Posterior vena cava (tissue), 2 donors: ENCODE results near the gene VAPA. TPM values are rescaled to one million over a fixed set of nuclear protein-coding genes. Genes with fewer than 3 reads are reported as not detected.
"Not testable (repeated sequence)": the region's sequence is repeated elsewhere in the genome, so short reads cannot be mapped to it uniquely, and the experiment has no call there.

Source experiments
- DNase-seq: peaks from one replicate; pipeline ENCODE4 v3.0.0-alpha.2; 2020; ENCODE audit warnings: low spot score
- intact Hi-C, 2 donors: fragments of 100-400 bp; cut with DNase I; formaldehyde crosslinking; loops; one replicate each; pipeline versions ENCODE4 v1.14.1 to v1.14.2; 2022 to 2023
- total RNA-seq, 2 donors: library from RNA; stranded (reverse); fragmentation: NEBNext Ultra II Directional; extraction: Animal tissue kit (Norgen Biotek cat#: 25700); gene quantifications; one replicate each; pipeline ENCODE4 v1.2.1, GENCODE V29; 2021
- donor health status: DM: yes; HTN: yes; CAD: no.
- donor health status: DM: yes; HTN: yes; CAD: no.

Gene VAPA
- total RNA-seq, 2 donors from 2014 or later: 172 to 203 TPM

DNA sequence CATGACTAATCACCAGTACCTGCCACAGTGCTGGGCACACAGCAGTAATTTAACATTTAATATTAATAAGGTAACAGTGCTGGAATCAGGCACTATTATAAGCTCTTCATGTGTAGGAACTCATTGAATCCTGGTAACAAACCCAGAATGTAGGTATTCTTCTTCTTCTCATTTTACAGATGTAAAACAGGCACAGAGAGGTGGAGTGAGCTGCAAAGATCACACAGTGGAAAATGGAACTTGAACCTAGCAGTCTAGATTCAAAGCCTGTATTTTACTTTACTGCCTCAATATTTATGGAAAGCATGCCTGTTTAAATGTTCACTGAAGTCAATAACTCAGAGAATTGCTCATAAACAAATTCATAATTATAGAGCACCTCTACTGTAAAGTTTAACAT lies 3.7 kb upstream of the VAPA start:
- intact Hi-C loops: loop anchor here in 1 of 2 donors (10.0 kb wide), 1 partner anchor 195 kb away; no protein-coding TSS in a partner anchor
- no peak for DNase-seq

DNA sequence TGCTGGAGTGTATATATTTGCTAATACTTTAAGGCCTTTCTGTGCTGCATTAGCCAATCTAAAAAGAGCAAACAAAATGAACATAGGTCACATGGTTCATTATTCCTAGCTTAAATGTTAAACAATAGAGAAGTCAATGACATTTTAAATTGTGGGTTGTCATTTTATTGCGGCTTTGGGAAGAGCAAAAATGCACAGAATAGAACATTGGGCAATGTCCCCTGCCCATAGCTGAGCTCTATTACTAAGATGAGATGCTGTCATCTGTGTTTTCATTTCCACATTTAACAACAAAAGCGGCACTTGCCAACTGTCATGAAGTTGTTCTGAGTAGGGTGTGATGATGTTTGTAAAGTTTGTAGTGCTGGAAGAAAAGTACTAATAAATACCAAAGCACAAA lies 3.2 kb upstream of the VAPA start:
- DNase-seq: no peak
- intact Hi-C loops: loop anchor here in 1 of 2 donors (10.0 kb wide), 1 partner anchor 196 kb away; no protein-coding TSS in a partner anchor

DNA sequence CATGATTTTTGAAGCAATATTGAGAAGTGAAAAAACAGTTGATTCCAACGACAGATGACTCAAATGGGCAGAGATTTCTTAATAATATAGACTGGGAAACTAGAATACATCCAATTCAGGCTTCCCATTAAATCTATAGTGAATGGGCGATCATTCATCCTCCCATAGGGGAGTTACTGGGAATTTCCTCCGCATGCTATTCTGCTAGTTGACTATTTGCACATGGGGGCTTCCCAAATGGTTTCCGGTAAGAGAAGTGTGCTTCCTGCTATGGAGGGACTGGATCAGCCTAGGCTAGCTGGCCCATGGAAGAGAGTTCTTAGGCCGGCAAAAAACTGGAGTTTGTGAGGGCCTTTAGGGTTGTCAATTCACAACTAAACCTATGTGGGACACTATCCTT lies 2.6 kb upstream of the VAPA start:
- DNase-seq: no peak
- intact Hi-C loops: loop anchor here in 1 of 2 donors (10.0 kb wide), 1 partner anchor 196 kb away; no protein-coding TSS in a partner anchor

DNA sequence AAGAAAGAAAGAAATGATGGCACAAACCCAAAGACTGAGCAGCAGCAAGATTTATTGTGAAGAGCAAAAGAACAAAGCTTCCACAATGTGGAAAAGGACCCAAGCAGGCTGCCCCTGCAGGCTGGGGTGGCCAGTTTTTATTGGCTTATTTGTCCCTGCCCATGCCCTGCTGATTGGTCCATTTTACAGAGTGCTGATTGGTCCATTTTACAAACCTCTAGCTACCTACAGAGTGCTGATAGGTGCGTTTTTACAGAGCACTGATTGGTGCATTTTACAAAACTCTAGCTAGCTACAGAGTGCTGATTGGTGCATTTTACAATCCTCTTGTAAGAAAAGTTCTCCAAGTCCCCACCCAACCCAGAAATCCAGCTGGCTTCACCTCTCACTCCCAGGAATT lies 1.5 kb upstream of the VAPA start:
- DNase-seq: not testable (repeated sequence)
- intact Hi-C loops: loop anchor here in 1 of 2 donors (10.0 kb wide), 1 partner anchor 197 kb away; no protein-coding TSS in a partner anchor

DNA sequence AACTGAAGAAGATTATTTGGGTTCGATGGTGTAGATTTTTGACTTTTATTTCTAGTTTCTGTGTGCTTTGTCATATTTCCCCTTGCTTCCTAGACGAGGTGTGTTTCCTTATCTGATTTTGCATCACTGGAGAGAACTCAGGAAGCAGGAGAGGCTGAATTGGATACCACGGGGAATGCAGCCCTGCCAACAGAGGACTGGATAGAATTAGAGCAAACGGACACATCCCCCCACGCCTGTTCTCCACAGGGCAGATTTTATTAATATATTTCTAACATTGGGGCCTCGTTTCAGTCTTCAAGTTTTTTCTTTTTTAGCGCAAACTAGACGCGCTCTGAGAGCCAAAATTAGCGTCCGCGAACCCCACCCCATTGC lies 678 bp upstream of the VAPA start:
- intact Hi-C loops: loop anchor here in 1 of 2 donors (10.0 kb wide), 1 partner anchor 198 kb away; no protein-coding TSS in a partner anchor
- DNase-seq: no peak

DNA sequence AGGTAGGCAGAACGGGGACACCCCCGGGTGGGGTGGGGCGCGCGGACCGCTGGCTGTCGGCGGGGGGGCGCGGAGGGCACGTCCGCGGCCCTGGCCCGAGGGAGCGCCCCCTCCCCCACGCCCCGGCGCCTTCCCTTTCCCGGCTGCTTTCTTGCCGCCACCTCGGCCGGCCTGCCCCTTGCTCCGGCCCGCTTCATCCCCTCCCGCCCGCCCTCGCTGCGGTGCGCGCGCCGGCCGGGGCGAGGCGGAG lies 443 bp downstream of the VAPA start:
- DNase-seq: no peak
- intact Hi-C loops: loop anchor here in 1 of 2 donors (10.0 kb wide), 1 partner anchor 199 kb away; no protein-coding TSS in a partner anchor

DNA sequence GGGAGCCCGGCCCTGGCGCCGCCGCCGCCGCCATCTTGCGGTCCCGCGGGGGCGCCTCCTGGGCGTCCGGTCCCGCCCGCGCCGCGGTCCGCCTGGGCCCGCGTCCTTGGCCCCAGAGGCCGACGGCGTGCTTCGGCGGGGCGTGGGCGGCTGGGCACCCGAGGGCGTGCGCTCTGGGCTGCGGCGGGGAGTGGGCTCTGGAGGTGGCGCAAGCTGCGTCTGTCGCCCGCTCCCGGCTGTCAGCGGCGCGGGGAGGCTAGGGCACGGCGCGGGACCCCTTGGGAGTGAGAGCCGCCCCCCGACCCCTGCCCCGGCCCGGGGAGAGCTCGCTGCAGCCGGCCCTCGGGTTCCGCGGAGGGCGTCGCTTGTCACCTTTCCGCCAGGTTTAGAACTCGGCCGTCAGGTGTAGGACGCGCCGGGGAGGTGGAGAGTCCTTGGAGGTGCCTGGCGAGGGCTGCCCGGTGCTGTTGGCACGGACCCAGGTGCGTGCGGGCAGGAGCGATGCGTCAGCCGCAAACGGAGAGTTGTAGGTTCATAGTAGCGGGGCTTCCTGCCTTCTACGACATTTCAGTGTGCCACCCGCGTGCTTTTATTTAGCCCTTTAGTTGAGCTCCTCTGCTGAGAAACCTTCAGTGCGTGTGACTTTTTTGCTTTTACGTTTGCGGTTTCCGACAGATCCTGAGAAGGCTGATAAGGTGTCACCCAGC lies 921 bp downstream of the VAPA start:
- DNase-seq: peak; percentile 91
- intact Hi-C loops: loop anchor here in 1 of 2 donors (10.0 kb wide), 1 partner anchor 200 kb away; no protein-coding TSS in a partner anchor

DNA sequence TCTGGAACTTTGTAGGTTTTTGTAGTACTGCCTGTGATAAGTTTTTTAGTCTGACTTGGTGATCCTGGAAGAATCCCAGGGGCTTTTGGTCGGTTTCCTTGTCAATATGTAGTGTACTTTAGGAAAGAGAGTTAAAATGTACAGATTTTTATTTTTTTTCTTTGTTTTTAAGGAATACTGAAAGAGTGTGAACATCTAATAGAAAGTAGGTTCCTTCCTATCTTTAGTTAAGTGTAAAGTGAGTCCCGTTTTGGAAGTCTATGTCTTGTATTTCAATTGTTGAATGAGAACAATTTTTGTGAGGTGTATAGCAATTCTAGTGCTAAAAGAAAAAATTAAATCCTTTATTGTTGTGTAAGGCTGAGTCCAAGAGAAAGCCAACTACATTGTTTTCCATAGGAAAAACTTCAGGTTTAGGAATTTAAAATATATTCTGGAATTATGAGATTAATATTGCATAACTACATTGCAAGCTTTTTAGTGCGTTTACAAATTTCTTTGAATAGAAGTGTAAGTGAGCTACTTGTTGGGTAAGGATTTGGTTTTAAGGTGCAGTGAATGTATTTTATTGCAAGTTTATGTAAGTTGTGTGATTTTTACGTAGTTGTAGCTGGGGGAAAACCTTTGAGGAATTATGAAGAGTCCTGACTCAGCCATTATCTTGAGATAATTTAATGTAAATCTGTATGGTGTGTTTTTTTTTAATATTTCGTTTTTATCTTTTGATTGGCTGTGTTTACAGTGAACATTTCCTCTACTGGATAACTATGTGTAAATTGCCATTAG lies 1.7 kb downstream of the VAPA start:
- intact Hi-C loops: loop anchor here in 1 of 2 donors (10.0 kb wide), 1 partner anchor 201 kb away; no protein-coding TSS in a partner anchor
- DNase-seq: no peak

DNA sequence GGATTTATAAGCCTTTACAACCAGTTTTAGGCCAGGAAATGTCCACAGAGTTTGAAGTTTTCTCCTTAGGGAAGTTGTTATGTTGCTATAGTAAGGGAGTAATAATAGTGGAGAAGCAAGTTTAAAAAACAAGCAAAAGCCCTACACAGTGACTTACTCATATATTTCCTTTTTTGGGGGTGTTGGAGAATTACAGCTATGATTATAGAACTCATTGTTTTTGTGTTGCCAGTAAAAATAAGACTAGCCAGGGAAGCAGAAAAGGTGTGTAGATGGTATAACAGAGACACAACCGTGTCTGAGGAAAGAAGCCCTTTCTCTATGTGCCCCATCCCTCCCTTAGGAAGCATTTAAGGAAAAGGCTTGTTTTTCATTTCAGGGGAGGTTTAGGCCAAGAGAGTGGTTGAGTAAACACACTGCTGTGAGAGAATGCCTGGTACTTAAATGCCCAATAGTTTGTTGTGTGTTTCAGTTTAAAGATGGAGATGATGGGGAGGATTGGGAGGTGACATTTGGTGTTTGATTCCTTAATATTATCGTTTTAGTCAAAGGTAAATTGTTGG lies 2.3 kb downstream of the VAPA start:
- no peak for DNase-seq
- intact Hi-C loops: loop anchor here in 1 of 2 donors (10.0 kb wide), 1 partner anchor 201 kb away; no protein-coding TSS in a partner anchor

DNA sequence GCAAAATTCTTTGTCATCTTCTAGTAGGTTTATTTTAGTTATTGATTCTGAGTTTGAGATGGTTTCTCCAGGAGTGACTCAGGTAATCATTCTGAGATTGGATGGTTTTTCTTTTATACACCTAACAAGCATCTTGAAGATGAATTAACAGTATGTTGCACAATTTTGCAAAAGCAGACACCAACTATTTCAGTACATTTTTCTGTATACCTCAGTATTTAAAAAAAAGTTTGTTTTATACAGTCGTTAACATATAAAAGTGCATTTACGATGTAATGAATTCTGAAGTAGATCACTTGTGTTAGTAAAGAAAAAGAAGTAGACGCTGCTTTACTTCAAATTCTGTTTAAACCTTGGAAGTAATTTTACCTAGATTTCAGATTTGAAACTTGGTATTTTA lies 3.0 kb downstream of the VAPA start:
- intact Hi-C loops: loop anchor here in 1 of 2 donors (10.0 kb wide), 1 partner anchor 202 kb away; no protein-coding TSS in a partner anchor
- no peak for DNase-seq

DNA sequence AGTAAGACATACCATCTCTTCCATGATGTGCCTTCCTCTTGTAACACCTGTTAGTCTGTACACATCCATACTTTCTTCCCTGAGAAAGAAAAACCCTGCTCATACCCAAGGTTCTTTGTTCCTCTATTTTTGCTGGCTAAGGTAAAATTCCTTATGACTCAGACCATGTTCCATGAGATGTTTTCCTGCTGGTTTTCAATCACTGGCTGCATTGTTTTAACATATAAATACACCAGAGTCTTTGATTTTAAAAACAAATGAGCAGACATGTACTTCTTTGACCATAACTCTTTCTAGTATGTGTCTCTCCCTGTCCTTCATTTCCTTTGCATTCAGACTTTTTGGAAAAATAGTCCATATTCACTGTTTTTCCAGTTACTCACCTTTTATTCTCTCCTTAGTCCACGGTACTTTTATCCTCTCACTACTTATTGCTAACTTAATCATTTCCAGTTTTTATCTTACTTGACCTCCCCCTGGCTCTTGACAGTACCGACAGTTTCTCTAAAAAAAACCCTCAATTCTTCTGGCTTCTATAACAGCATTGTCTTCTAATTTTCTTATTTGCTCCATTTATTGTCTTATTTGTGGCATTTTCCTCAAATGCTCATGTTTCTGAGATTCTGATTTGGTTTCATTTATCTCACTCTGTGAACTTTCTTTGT lies 4.3 kb downstream of the VAPA start:
- intact Hi-C loops: loop anchor here in 1 of 2 donors (10.0 kb wide), 1 partner anchor 203 kb away; no protein-coding TSS in a partner anchor
- DNase-seq: no peak

DNA sequence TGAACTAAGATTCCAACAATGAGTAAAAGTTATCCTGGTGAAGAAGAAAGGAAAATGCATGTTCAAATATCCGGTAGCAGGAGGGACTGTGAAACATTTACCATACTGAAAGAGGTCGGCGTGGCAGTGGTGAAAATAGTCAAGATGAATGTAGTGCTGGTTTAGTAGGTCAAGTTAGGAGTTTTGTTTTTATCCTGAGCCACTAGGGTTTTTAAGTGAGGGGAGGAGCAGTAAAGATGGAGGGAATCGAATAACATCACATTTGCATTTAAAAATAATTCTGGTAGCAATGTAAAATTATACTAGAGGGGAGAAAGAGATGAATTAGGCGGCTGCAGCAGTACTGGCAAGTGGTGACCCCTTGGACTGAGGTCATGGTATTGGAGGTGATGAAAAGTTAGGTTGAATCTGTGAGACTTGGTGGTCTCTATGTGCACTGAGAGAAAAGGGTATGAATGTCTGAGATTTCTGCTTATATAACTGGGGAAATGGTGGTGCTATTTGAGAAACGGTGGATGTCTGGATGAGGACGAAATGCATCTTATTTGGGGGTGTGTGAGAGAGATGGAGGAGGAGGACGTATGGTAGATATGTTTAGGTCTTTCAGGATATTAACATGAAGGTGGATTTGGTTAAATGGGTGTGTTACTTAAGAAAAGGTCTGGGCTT lies 5.9 kb downstream of the VAPA start:
- intact Hi-C loops: loop anchor here in 1 of 2 donors (10.0 kb wide), 2 partner anchors 95 to 205 kb away; no protein-coding TSS in a partner anchor
- DNase-seq: no peak

DNA sequence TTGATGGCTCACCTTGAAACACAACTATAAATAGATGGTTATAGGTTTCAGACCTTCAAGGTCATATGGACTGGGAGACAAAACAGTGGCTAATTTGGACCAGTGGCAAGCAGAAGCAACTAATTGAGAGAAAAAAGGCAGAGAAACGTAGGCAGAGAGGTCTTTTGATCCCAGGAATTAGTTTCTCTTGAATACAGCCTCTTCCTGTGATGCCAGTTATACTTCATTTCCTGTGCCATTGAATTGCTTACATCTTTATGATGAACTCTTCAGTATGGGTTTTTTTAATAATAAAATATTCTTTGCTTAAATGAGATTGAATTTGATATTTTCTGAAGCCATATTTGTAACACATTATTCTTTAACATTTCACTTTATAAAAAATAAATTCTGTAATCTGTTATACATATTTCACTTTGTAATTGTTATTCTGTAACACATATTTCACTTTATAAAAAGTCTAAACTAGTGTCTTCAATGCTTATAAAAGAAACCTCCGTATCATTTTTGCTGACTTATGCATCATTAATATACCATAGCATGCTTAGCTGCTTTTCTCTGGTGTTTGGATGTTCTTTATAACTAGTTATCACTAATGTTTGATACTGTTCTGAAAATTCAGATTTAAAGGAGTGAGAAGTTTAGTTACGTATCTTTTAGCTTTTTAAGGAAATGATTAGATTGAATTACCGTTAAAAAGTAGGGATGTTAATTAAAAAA lies 8.9 kb downstream of the VAPA start:
- no peak for DNase-seq
- intact Hi-C loops: loop anchor here in 1 of 2 donors (10.0 kb wide), 1 partner anchor 98 kb away; no protein-coding TSS in a partner anchor

DNA sequence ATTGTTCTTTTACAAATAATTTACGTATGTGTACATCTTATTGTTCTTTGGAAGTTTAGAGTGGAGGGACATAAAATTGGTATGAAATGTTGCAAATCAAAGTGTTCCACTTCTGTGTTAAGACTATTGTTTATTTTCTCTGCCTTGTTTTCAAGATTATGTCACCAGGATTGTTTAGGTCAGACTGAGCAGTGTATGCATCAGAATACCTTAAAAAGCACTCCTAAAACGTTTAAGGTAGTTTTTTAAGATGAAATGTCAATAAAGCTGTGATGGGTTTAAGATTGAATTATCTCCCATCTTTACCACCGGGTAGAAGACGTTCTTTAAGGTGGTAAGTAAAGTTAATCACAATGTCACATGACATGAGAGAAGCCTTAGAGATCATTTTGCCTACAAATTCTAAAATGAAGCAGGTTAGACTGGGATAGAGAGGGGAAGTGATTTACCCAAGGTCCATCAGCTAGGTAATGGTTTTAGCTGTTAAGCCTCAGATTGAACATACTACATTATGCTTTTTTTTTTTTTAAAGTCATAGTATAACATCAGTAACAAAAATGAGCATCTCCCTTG lies 10.6 kb downstream of the VAPA start:
- DNase-seq: no peak
- intact Hi-C loops: loop anchor here in 1 of 2 donors (10.0 kb wide), 1 partner anchor 100 kb away; no protein-coding TSS in a partner anchor

DNA sequence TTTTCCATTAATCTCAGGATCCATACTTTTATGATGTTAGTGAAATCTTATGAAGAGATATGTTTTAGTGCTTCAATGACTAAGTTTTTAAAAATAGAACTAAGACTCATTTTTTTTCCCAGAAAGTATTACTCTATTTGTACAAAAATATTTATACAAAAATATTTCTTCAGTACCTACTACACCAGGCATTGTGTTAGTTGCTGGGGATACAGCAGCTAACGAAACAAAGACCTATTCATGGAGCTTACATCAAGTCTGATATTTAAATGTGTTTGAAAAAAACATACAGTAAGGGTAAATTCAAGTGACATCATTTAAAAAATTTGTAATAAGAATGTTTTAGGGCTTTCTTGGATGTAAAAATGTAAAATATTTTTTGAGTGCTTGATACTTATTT lies 11.6 kb downstream of the VAPA start:
- no peak for DNase-seq
- intact Hi-C loops: loop anchor here in 1 of 2 donors (10.0 kb wide), 1 partner anchor 101 kb away; no protein-coding TSS in a partner anchor

DNA sequence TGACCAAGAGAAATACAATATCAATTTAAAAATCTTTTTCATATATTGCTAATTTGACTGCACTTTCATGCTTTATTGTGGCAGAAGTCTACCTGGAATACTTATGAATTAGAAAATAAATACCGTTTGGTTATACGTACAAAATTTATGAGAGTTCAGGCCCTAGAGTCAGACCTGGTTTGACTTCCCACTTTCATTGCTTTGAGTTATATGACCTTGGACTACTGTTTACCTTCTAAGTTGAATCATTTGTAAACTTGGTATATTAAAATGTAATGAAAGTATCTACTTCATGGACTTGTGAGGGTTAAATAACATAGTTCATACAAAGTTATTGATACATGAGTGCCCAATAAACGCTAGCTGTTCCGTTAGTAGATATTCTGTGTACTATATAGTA lies 12.0 kb downstream of the VAPA start:
- intact Hi-C loops: loop anchor here in 1 of 2 donors (10.0 kb wide), 1 partner anchor 101 kb away; no protein-coding TSS in a partner anchor

DNA sequence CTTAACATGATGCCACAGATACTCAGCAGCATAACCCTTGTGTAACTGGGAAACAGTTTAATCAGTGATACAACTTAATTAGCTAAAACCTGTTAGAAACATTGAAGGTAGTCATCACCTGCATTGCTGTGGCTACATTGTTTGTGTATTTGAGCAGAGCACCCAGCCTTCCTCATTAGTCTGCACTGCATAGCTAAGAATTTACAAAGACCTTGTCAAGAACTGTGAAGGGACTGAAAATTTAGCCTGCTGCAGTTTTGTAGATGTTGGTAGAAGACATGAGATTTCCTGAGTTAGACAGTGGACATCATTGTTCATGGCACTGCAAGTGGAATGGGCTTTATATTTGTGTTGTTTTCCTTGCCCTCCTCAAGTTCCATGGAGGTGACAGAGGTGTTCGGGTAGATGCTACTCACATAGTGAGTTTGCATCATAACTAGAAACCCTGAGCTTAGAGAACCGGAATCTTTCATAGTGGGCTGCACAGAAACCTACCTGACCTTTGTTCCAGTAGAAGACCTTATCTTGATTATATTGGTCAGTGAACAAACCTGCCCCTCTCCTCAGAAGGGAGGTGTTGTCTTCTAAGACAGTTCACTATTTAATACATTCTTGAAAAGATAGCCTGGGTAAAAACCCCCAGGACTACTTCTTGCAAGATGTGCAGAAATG lies 12.5 kb downstream of the VAPA start:
- no peak for DNase-seq
- intact Hi-C loops: loop anchor here in 1 of 2 donors (10.0 kb wide), 1 partner anchor 102 kb away; no protein-coding TSS in a partner anchor

More for the DNA sequence above, 12.0 kb downstream of the VAPA start:
- DNase-seq: no peak
